Measurements from ENCODE around the gene MS4A8.

MS4A8 gene

GRCh38 chr11:60765355-60765754 lies 65.9 kb downstream of the MS4A8 start:
- Histone ChIP-seq H3K27ac (no peak overlapping the region), H3K4me1 (ENCODE audit: control insufficient read depth in 1 of 2, insufficient read depth in 1 of 2, low read depth in 1 of 2, low read length in 1 of 2) (no peaks in the 10 kb centered on the region), H3K9me3 (no peaks in the 10 kb centered on the region), H3K4me3 (ENCODE audit: low read depth in 1 of 2, low read length in 1 of 2) (no peak overlapping the region), H3K36me3 (no peaks in the 10 kb centered on the region), H3K27me3 (peaks cover 10% of the 10 kb centered on the region)
- TF ChIP-seq CTCF (IDR thresholded peaks at IDR 0.05) = no peak

Measured in neutrophil (primary cell).